ENCODE data around the gene TMEM143.

Gene TMEM143

GRCh38 chr19:48363810-48364597, at the start of gene TMEM143, which contains the start of gene SYNGR4:
Gene TMEM143, minus strand, starts transcription at chr19:48363940. Its CDS starts 20 bp downstream, at chr19:48363920.
Gene SYNGR4, plus strand, starts transcription at chr19:48364367. Its CDS starts 1,476 bp downstream, at chr19:48365843.
- H3K27ac ChIP-seq: peak within 1 kb of the TSS; percentile 57 to 98 (median 91)
- peak within 1 kb of the TSS; percentile 40 to 63 (median 51) for H3K4me3 ChIP-seq

DNA sequence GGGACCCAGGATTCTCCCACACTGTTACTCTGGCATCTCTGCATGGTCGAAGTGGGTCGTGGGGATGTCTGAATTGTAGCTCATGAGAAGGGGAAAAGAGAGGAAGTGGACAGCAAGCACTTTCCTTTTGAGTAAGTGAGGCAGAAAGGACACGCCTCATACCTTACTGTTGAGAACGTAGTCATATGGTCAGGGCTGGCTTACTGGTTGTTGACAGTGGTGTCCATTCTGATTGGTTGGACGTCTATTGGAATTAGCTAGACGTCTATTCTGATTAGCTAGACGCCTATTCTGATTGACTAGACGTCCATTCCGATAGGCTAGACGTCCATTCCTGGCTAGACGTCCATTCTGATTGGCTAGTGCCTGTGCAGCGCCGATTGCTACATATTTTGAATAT, 42.1 kb upstream of the TMEM143 start:
- no peak overlapping the region for H3K4me3 ChIP-seq
- no peak overlapping the region for H3K27ac ChIP-seq

GRCh38 chr19:48405010-48405659, 41.4 kb upstream of the TMEM143 start:
- Histone ChIP-seq H3K27ac (no peak overlapping the region), H3K4me3 (no peak overlapping the region)

- Histone ChIP-seq H3K27ac (no peak overlapping the region), H3K4me3 (no peak overlapping the region)
Measured at GRCh38 chr19:48403606-48404005, 39.9 kb upstream of the TMEM143 start.

- Histone ChIP-seq H3K4me3 (no peak overlapping the region), H3K27ac (no peak overlapping the region)
Measured at GRCh38 chr19:48401287-48401686, 37.5 kb upstream of the TMEM143 start.

DNA sequence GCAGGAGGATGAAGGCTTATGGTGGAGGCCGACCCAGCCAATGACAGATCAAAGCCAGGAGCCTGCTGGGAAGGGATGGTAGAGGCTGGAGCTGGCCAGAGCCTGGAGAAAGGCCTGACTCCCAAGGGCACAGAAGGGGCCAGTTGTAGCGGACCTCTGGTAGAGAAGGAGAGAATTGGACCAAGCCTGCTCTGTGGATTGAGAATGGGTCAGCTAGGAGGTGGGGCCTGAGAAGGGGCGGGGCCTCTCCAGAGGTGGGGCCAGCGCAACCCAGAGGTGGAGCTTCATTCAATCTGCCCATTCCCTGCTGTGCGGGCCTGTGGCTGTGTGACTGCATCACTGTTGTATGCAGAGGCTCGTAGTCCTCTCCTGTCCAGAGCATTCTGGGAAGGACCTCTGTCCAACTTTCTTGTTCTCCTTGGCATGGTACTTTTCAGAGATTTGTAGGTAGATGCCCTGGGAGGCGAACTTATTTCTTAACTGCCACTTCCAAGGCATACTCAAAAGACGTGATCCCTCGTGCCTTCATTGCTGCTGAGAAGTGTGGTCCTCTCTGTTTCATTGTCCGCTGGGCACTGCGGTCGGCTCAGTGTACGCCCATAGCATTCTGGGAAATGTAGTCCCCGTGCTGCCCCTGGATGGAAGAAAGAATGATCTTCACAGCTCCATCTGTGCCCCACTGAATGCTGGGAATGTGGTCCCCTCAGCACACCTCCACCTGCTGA, 36.4 kb upstream of the TMEM143 start:
- Histone ChIP-seq H3K27ac (peak overlapping the region in 1 of 21 experiments; percentile 84), H3K4me3 (no peak overlapping the region)

- H3K4me3 ChIP-seq: peak overlapping the region; percentile 32 to 46 (median 39)
- H3K27ac ChIP-seq: peak overlapping the region in 17 of 21 experiments; percentile 53 to 84 (median 65)
Measured at GRCh38 chr19:48398375-48399235, 34.9 kb upstream of the TMEM143 start.

DNA sequence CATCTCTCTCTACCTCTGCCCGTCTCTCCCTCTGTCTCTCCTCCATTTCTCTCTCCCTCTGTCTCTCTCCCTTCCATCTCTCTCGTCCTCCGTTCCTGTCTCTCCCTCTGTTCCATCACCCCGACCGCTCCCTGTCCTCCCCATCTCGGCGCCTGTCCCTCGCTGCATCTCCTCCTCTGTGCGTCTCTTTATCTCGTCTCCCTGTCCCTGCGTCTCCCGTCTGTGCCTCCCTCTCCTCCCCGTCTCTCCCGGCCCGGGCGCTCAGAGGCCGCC, 34.3 kb upstream of the TMEM143 start:
- H3K27ac ChIP-seq: peak overlapping the region in 17 of 21 experiments; percentile 49 to 84 (median 65)

GRCh38 chr19:48397263-48398101, 33.7 kb upstream of the TMEM143 start:
- peak overlapping the region in 16 of 21 experiments; percentile 9 to 84 (median 65) for H3K27ac ChIP-seq
- peak overlapping the region; percentile 32 to 46 (median 39) for H3K4me3 ChIP-seq

More for the DNA sequence above, 34.3 kb upstream of the TMEM143 start:
- H3K4me3 ChIP-seq: peak overlapping the region; percentile 32 to 46 (median 39)

GRCh38 chr19:48396824-48397176, 33.1 kb upstream of the TMEM143 start:
- Histone ChIP-seq H3K4me3 (no peak overlapping the region), H3K27ac (peak overlapping the region in 1 of 21 experiments; percentile 75)

DNA sequence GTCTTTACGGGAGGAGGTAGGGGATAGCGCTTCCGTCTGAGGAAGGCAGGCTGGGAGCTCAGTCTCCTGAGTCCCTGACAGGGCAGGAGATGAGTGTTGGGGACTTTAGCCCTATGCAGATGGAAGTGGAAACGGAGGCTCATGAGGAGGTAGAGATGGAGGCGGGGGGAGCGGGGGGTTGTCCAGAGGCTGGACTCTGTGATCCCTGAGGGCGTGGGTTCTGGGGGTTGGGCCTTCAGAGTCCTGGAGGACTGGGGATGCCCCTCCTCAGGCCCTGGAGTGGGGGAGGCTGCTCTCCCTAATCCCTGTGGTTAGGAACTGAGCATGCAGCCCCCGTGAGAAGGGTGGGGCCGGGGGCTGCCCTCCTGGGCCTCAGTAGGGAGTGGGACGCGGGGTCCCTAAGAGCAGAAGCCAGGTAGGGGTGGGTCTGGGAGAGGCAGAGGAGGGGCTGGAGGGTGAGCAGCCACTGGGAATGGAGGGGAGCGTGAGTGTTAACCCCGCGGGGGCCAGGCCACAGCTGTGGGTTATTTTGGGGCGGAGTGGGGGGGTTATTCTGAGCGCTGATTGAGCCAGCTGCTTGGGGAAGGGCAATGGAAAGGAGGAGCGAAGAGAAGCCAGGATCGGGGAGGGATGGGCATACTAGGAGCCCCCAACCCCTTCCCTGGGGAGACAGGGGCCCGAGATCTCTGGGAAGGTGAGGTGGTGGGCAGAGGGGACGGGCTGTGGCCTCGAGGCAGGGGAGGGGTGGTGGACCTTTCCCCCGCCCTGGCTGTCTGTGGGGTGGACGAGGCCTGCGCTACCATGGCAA, 32.5 kb upstream of the TMEM143 start:
- H3K4me3 ChIP-seq: no peak overlapping the region
- H3K27ac ChIP-seq: no peak overlapping the region

GRCh38 chr19:48395499-48395898, 31.8 kb upstream of the TMEM143 start:
- no peak overlapping the region for H3K4me3 ChIP-seq
- H3K27ac ChIP-seq: no peak overlapping the region

DNA sequence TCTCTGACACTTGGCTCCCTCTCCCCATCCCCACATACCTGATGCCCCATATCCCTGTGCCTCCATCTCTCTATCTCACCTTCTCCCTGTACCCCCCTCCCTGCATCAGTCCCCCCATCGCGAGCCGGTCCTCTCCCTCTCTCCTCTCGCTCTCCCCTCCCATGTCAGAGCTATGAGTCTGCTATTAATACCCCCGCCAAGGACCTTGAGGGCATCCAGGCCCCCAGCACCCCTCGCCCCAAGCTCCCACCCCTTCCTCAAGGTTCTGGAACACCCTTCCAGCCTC, 31.4 kb upstream of the TMEM143 start:
- no peak overlapping the region for H3K4me3 ChIP-seq

DNA sequence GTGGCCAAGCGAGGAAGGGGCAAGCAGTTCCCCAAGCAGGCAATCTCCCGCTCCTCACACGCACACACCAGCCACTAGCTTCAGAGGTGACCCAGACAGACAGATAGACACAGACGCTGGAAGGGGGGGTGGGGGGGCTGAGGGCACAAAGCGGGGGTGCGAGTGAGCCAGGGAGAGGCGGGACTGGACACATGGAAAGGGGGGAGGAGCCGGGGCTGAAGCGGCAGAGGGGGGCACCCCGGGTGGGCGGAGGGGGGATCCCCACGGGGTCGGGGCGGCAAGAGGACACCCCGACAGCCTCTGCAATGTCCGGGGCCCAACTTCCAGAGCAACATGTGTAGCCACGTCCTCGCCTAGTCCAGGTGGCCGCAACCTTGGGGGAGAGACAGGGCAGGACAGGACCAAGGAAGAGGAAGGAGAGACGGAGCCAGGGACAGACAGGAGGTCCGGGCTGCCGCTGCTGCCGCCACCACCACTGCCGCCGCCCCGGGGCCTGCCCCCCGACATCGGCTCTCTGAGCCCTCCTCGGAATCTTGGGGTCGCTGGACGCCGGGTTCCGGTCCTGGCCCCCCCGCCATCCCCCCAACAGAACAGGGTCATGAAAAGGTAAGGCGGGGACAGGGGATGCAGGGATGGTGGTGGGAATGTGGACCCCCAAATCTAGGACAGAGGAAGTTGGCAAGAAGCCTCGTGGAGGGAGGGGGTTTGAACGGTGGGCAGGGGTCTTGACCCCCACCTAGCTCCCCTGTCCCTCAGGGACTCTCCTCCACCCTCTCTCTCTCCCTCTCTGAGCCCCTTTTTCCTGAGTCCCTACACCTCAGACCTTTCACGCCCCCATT, 30.8 kb upstream of the TMEM143 start:
- Histone ChIP-seq H3K27ac (no peak overlapping the region), H3K4me3 (no peak overlapping the region)

More for the DNA sequence above, 31.4 kb upstream of the TMEM143 start:
- no peak overlapping the region for H3K27ac ChIP-seq

DNA sequence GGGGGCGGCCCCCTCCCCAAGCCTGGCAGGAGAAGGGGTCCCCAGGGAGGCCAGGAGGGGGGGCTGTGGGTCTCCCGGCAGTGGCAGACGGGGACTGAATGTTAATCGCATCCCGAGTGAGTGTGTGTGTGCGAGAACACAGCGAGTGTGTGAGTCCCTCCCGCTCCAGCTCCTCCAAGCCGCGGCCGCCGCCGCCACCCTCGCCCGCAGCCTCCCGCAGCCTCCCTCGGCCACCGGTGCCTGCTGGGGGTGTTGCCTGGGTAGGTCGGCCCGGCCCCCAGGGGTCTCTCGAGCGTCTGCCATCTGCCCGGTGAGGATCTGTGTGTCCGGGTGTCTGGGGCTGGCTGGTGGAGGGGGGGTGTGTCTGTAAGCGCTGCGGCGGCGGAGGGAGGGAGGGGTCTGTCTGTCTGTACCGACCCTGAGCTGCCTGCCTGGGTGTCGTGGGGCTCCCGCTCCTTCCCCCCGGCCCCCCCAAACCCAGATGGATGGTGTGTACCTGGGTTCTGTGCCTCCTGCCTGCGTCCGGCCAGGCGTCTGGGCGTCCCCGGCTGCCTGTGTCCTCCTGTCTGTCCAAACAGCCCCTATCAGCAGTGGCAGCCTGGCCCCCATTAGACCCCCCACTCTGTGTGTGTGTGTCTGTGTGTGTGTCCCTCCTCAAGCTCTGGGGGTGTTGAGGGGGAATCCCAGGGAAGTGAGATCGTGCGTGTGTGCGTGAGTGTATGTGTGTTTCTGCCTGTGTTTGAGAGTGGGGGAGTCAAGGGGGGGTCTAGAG, 30.0 kb upstream of the TMEM143 start, which contains the start of gene GRIN2D:
GRIN2D (plus strand) TSS at position 110 of the 772 bp plus-strand sequence. CDS start 4,725 bp downstream, outside the sequence.
- peak within 1 kb of the TSS in 2 of 7 experiments; percentile 7 to 17 for H3K4me3 ChIP-seq
- no peak within 1 kb of the TSS for H3K27ac ChIP-seq

DNA sequence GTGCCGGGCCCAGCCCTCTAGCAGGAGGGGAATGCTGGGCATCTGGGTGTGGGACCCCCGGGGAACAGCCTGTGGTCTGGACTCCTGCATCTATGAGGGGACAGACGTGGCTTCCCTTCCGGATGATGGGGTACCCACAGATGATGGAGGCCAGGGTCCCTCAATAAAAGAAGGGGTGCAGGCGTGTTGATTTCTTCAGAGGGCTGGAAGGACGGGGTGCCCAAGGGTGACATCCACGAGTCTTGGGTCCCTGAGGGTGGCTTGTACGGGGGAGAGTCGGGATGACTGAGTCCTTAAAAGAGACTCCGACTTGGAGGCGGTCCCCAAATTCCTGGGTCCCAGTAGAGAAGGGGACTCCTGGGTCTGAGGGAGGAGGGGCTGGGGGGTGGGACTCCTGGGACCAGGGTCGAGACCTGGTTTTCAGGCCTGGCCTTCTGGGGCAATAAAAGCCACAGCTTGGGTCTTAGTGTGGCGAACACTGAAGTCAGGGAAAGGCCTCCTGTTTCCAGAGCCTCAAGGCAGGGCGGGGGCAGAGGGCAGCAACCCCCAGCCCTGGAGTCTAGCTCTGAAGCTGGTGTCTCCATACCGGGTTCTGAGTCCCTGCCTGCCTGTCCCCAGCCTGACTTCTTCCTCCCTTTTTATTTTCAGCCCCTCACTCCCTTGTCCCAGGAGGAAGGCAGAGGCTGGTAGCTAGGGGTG, 29.3 kb upstream of the TMEM143 start:
- no peak overlapping the region for H3K4me3 ChIP-seq
- no peak overlapping the region for H3K27ac ChIP-seq

Measured in skin epidermis (tissue), 12 donors.